NCI-H146 treated with DMSO at 0.1 percent for 48 hours (cell line): ENCODE results near the gene NEU3.

Experiments
- DNase-seq: peaks from one replicate; lab custom pipeline; 2025; ENCODE audit not compliant: unreplicated experiment; lab: John Stamatoyannopoulos, UW

NEU3 gene

GRCh38 chr11:75056814-75057213 is 68.1 kb downstream of the NEU3 start:
- no peak for DNase-seq

DNA sequence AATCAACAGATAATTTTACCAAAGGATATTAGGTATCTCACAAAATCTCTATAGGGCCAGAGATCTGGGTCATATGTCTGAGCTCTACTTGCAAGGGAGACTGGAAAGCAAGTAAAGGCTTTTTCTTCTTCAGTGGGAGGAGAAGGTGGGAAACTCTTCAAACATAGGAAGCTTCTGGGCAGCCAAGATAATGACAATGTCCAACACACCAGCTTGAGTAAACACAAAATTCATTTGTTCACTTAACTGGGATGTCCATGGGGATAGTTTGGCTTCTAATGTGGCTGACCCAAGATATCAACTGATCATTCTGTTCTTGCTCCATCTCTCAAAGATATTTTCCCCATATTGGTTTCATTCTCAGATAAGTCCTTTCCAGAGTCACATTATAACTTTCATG is 70.6 kb downstream of the NEU3 start:
- DNase-seq = no peak

DNA sequence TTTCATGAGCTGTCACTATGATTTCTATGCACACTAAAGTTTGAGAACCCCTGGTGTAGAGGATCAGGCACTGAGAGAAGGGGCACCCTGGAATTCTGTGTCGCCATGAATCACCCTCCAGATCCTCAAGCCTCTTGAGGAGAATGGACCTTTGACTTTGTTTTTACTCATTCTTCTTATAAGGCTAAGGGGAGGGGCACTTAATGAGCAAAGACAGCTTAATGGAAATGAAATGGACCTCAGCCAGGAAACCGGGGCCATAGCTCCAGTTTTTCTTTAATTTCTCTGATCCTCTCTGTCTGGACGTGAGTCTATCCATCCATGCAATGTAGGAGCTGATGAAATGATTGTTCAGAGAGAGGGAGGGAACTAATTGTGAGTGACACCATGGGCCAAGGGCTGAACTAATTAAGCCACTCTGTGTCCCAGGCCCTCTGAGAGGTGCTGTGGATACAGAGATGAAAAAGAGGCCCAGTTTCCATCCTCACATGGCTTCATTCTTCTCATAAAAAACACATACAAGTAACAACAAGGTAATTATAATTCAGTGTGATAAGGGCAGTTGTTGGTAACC is 75.1 kb downstream of the NEU3 start:
- DNase-seq = no peak

GRCh38 chr11:75066061-75066460 is 77.3 kb downstream of the NEU3 start:
- no peak for DNase-seq
